HG02798 (cell line): ENCODE results near the gene MDM4.
A peak's percentile ranks its signal among the peaks of the same experiment; 100 is the strongest.
"Not testable (repeated sequence)": the region's sequence is repeated elsewhere in the genome, so short reads cannot be mapped to it uniquely, and the experiment has no call there.

Experiments
- ATAC-seq: cut with Tn5 transposase; IDR thresholded peaks from one replicate; pipeline ENCODE4 v1.9.1; 2021; ENCODE audit warnings: mild to moderate bottlenecking; ENCODE audit not compliant: unreplicated experiment, poor library complexity

The MDM4 gene

GRCh38 chr1:204511366-204511765, 4.8 kb upstream of the MDM4 start:
- no peak for ATAC-seq

- ATAC-seq = peak; percentile 36
Measured at GRCh38 chr1:204513117-204513716, 3.0 kb upstream of the MDM4 start.

GRCh38 chr1:204514828-204515227, 1.4 kb upstream of the MDM4 start:
- ATAC-seq = no peak

- ATAC-seq = not testable (repeated sequence)
Measured at GRCh38 chr1:204517382-204517781, 1.2 kb downstream of the MDM4 start.

GRCh38 chr1:204520834-204521709, 4.9 kb downstream of the MDM4 start:
- peak; percentile 60 for ATAC-seq

- ATAC-seq = not testable (repeated sequence)
Measured at GRCh38 chr1:204521941-204522521, 5.8 kb downstream of the MDM4 start.

- ATAC-seq = no peak
Measured at GRCh38 chr1:204523605-204524215, 7.5 kb downstream of the MDM4 start.

- ATAC-seq = peak; percentile 46
Measured at GRCh38 chr1:204524986-204525385, 8.8 kb downstream of the MDM4 start.

- ATAC-seq = no peak
Measured at GRCh38 chr1:204528241-204528640, 12.0 kb downstream of the MDM4 start.

GRCh38 chr1:204528677-204529076, 12.5 kb downstream of the MDM4 start:
- ATAC-seq = no peak

GRCh38 chr1:204529371-204529895, 13.2 kb downstream of the MDM4 start:
- ATAC-seq = no peak

- peak; percentile 87 for ATAC-seq
Measured at GRCh38 chr1:204530932-204531331, 14.7 kb downstream of the MDM4 start.

- ATAC-seq = no peak
Measured at GRCh38 chr1:204532832-204533231, 16.6 kb downstream of the MDM4 start.

- ATAC-seq = no peak
Measured at GRCh38 chr1:204541626-204542025, 25.4 kb downstream of the MDM4 start.

- no peak for ATAC-seq
Measured at GRCh38 chr1:204544321-204544720, 28.1 kb downstream of the MDM4 start.

GRCh38 chr1:204545202-204545601, 29.0 kb downstream of the MDM4 start:
- no peak for ATAC-seq

- ATAC-seq = no peak
Measured at GRCh38 chr1:204545881-204546280, 29.7 kb downstream of the MDM4 start.

GRCh38 chr1:204548265-204548664, 32.1 kb downstream of the MDM4 start:
- no peak for ATAC-seq

GRCh38 chr1:204549313-204549712, 33.1 kb downstream of the MDM4 start:
- no peak for ATAC-seq

GRCh38 chr1:204550926-204551325, 34.7 kb downstream of the MDM4 start:
- ATAC-seq = no peak
